Measurements from ENCODE around the gene COL7A1.

The COL7A1 gene

DNA sequence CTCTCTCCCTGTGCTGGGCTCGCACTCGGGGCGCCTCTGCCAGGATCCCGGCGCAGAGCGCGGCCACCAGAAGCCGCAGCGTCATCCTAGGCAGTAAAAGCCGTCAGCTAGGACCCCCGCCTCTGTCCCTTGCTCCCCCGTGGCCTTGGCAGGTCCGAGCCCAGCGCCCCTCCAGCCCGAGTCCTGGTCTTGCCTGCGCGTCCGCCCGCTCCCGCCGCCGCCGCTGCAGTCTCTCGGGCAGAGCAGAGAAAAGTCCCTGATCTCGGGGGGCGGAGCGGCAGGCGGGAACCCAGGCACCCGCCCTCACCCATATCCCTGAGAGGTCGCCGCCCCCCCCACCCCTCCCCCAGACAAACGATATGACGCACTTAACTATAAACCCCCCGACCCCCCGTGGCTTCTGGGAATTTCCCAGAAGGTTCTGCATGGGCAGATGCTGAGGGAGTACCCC, at the start of gene COL7A1:
Gene COL7A1, minus strand, starts transcription at position 255 of the 451 bp plus-strand sequence. Its CDS starts 170 bp downstream, at position 85.
- Histone ChIP-seq H2AFZ (ENCODE audit: low read depth, low read length) (no peak within 1 kb of the TSS), H3K9me3 (ENCODE audit: low read length) (no peaks in the 10 kb centered on the region), H3K27me3 (ENCODE audit: insufficient read depth, low read length) (no peaks in the 10 kb centered on the region), H3K36me3 (ENCODE audit: insufficient read depth, low read length) (peaks cover 29% of the 10 kb centered on the region), H3K4me3 (ENCODE audit: low read length) (no peak within 1 kb of the TSS), H3K4me1 (ENCODE audit: insufficient read depth, low read length) (no peaks in the 10 kb centered on the region)

DNA sequence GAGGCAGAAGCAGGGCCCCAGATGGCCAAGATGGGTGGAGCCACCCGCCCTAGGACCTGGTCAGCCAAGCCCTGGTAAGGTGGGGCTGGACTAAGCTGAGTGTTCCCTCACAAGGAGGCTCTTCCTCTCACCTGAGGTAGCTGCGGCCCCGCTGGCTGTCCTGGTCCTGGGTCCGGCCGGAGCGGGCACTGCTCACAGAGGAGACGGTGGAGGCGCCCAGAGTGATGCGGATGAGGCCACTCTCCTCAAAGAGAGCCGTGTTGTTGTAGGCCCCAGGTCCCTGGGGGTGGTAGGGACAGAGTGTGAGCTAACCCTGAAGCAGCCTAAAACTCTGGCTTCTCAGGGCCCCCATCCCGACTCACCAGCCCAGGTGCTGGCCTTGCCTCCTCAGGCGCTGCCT, 47.5 kb upstream of the COL7A1 start:
- peaks cover 88% of the 10 kb centered on the region for H3K36me3 ChIP-seq (ENCODE audit: insufficient read depth, low read length)
- no peaks in the 10 kb centered on the region for H3K27me3 ChIP-seq (ENCODE audit: insufficient read depth, low read length)
- no peak overlapping the region for H2AFZ ChIP-seq (ENCODE audit: low read depth, low read length)
- H3K9me3 ChIP-seq (ENCODE audit: low read length) = no peaks in the 10 kb centered on the region
- no peak overlapping the region for H3K4me3 ChIP-seq (ENCODE audit: low read length)
- no peaks in the 10 kb centered on the region for H3K4me1 ChIP-seq (ENCODE audit: insufficient read depth, low read length)

DNA sequence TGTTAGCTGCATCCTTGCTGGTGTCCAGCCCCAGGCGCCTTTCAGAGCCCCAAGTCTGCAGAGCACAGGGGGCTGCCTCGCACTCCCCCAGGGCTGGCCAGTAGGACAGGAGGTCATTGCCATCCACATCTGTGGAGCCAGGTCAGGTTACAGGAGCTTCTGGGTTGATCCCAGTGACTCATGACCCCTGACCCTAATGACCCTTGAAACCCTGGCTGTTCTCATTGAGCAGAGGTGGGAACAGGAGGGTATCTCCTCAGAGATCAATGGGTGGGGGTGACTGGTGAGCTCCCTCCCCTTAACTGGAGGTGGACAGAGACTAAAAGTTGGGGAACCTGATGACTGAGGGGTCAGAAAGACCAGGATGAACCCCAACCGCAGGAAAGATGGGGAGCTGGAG, 46.3 kb upstream of the COL7A1 start:
- no peak overlapping the region for H3K4me3 ChIP-seq (ENCODE audit: low read length)
- H3K9me3 ChIP-seq (ENCODE audit: low read length) = no peaks in the 10 kb centered on the region
- peaks cover 4% of the 10 kb centered on the region for H3K4me1 ChIP-seq (ENCODE audit: insufficient read depth, low read length)
- no peak overlapping the region for H2AFZ ChIP-seq (ENCODE audit: low read depth, low read length)
- H3K36me3 ChIP-seq (ENCODE audit: insufficient read depth, low read length) = peaks cover 83% of the 10 kb centered on the region
- H3K27me3 ChIP-seq (ENCODE audit: insufficient read depth, low read length) = no peaks in the 10 kb centered on the region

DNA sequence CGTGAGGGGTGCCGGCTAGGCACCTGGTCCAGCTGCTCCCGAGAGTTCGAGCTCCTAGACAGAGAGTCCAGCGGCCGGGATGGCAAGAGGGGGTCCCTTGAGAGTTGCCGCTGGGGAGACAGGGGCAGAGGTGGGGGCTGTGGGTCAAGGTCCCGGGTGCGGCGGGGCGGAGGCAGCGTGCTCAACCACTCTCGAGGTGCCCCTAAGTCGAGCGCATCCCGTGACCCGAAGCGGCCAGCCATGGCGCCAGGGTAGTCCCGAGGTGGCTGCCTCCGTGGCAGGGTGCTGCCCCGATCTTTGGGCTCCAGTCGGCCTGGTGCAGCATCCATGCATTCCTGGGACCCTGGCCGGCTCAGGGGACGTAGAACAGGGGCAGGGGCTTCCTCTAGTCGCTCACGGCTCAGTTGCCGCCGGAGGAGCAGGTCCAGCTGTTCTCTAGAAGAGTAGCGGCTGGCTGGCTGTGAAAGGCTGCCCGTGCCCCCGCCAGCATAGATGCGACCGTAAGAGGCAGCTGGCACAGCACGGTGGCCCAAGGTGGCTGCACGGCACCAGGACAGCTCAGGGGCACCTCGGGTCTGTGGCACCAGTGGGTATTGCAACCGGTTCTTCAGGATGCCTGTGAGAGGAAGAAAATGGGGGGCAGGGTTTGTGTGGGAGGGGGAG, 44.9 kb upstream of the COL7A1 start:
- Histone ChIP-seq H3K4me3 (ENCODE audit: low read length) (no peak overlapping the region), H3K36me3 (ENCODE audit: insufficient read depth, low read length) (peaks cover 70% of the 10 kb centered on the region), H3K27me3 (ENCODE audit: insufficient read depth, low read length) (no peaks in the 10 kb centered on the region), H3K9me3 (ENCODE audit: low read length) (no peaks in the 10 kb centered on the region), H2AFZ (ENCODE audit: low read depth, low read length) (no peak overlapping the region), H3K4me1 (ENCODE audit: insufficient read depth, low read length) (peaks cover 12% of the 10 kb centered on the region)

DNA sequence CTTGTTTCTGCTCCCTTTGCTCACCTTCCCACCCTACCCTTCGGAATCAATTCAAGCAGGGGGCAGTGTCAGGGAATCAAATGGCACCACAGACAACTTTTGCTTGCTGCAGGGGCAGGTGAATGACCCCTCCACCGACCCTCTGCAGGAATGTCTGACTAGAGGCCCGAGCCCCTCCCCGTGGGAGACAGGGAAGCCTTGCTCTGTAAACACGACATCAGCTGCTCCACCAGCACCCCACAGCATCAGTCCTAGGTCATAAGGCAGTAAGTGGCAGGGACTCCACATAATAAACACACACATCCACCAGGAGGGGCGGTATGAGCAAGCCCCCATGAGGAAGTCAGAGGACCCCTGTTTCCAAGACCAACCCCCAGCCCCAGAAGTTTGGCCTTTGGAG, 42.2 kb upstream of the COL7A1 start:
- Histone ChIP-seq H2AFZ (ENCODE audit: low read depth, low read length) (no peak overlapping the region), H3K4me3 (ENCODE audit: low read length) (no peak overlapping the region), H3K27me3 (ENCODE audit: insufficient read depth, low read length) (no peaks in the 10 kb centered on the region), H3K9me3 (ENCODE audit: low read length) (no peaks in the 10 kb centered on the region), H3K36me3 (ENCODE audit: insufficient read depth, low read length) (peaks cover 52% of the 10 kb centered on the region), H3K4me1 (ENCODE audit: insufficient read depth, low read length) (peaks cover 22% of the 10 kb centered on the region)

DNA sequence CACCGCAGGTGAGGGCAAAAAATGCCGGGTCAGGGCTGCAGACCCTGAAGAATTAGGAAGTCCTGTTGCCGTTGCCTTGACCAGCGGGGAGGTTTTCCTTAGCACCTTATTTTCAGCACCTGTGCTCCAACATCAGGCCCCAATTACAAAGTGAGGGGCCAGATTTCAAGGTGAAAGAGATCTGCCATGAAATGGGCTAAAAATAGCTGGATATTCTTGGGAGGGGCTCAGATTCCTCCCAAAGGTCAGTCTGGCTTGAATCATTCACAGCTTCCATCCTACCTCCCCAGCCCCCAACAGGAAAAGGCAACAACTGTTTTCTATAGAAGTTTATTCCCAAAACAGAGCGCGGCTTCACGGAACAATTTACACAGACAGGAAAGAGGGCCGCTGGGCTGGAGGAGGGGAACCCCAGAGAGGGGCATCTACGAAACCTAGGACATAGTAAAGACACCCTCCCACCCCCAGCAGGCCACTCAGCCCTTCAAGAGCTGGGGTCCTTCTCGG, 41.1 kb upstream of the COL7A1 start:
- Histone ChIP-seq H3K4me1 (ENCODE audit: insufficient read depth, low read length) (peaks cover 22% of the 10 kb centered on the region), H2AFZ (ENCODE audit: low read depth, low read length) (no peak overlapping the region), H3K27me3 (ENCODE audit: insufficient read depth, low read length) (no peaks in the 10 kb centered on the region), H3K4me3 (ENCODE audit: low read length) (peak overlapping the region; percentile 67), H3K36me3 (ENCODE audit: insufficient read depth, low read length) (peaks cover 46% of the 10 kb centered on the region), H3K9me3 (ENCODE audit: low read length) (no peaks in the 10 kb centered on the region)

DNA sequence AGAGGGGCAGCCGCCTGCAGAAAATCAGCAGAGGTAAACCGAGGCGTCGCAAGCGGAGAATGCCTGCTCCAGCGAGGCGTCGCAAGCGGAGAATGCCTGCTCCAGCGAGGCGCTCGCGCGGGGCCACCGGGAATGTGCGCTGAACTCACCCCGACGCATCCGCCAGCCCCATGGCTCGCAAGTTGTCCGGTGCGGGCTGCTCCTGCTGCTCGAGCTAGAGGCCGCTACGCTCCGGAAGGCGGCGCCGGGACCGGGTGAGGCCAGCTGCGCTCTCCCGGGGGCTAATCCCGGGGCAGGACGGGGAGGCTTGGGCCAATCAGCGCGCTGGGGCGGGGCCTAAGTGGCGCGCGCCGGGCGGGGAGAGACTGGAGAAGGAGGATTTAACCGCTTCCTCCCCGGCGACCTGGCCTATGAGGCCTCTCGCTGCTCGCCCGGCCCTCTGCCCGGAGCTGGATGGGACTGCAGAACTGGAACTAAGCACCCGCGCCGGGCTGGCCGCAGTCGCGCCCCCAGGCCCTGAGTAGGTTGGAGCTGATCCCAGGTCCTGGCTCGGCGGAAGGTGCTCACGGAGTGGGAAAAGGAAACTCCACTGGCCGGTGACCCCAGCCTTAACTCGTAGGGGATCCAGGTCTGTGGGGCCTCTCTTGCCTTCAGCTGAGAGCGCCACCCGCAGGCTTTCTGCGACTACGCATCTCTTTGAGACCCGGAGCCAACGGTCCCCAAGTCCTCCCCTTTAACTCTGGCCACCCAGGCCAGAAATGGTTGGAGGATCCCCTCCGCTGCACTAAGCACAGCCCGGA, 40.3 kb upstream of the COL7A1 start, which contains the start of gene SLC26A6:
Gene SLC26A6, minus strand, starts transcription at position 240 of the 800 bp plus-strand sequence. Its CDS starts 68 bp downstream, at position 172.
- Histone ChIP-seq H2AFZ (ENCODE audit: low read depth, low read length) (peak within 1 kb of the TSS; percentile 82), H3K9me3 (ENCODE audit: low read length) (no peaks in the 10 kb centered on the region), H3K4me1 (ENCODE audit: insufficient read depth, low read length) (peaks cover 22% of the 10 kb centered on the region), H3K36me3 (ENCODE audit: insufficient read depth, low read length) (peaks cover 43% of the 10 kb centered on the region), H3K4me3 (ENCODE audit: low read length) (peak within 1 kb of the TSS; percentile 67), H3K27me3 (ENCODE audit: insufficient read depth, low read length) (no peaks in the 10 kb centered on the region)

DNA sequence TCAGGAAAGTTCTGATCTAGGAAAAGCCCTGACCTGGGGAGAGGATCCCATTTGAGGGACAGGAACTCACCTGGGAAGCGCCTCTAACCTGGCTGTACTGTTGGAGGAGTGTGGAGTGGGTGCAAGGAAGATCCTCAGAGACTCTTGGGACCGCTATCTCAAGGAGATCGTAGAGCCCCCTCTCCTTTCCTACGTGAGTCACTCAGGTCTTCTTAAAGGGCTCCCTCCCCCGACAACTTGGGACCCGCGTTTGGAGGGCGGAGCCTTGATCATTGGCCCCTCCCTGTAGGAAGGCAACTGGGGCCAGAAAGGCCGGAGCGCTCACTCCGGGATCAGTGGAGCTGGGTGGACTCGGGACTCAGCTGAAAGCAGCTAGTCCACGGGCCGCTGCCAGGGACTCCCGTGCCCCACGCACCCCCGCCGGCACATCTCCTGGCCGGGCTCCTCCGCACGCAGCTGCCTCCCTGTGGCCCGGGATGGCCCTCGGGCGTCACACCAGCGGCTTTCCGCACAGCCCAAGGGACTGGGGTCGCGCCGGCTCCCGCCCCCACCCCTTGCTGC, 39.6 kb upstream of the COL7A1 start:
- Histone ChIP-seq H3K27me3 (ENCODE audit: insufficient read depth, low read length) (no peaks in the 10 kb centered on the region), H2AFZ (ENCODE audit: low read depth, low read length) (peak overlapping the region; percentile 82), H3K4me3 (ENCODE audit: low read length) (peak overlapping the region; percentile 67), H3K36me3 (ENCODE audit: insufficient read depth, low read length) (peaks cover 44% of the 10 kb centered on the region), H3K9me3 (ENCODE audit: low read length) (no peaks in the 10 kb centered on the region), H3K4me1 (ENCODE audit: insufficient read depth, low read length) (peaks cover 22% of the 10 kb centered on the region)

DNA sequence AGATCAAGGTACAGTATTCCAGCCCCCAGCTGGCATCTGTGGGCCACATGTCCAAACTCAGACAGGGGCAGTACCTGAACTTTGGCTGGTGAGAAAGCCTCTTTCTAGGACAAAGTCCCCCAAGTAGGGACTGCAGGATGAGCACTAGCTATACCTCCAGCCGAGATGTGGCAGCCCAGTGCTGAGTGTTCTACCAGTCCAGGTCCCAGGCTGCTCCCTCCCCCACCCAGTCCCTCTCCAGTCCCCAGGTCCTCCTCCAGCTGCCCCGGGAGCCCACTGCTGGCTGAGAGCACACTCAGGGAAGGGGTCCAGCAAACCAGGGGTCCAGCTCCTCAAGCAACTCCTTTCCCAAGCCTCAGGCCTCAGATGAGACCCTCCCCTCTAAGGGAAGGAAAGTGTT, 38.6 kb upstream of the COL7A1 start:
- Histone ChIP-seq H3K9me3 (ENCODE audit: low read length) (no peaks in the 10 kb centered on the region), H3K4me3 (ENCODE audit: low read length) (no peak overlapping the region), H3K4me1 (ENCODE audit: insufficient read depth, low read length) (peaks cover 22% of the 10 kb centered on the region), H3K36me3 (ENCODE audit: insufficient read depth, low read length) (peaks cover 39% of the 10 kb centered on the region), H3K27me3 (ENCODE audit: insufficient read depth, low read length) (no peaks in the 10 kb centered on the region), H2AFZ (ENCODE audit: low read depth, low read length) (no peak overlapping the region)

DNA sequence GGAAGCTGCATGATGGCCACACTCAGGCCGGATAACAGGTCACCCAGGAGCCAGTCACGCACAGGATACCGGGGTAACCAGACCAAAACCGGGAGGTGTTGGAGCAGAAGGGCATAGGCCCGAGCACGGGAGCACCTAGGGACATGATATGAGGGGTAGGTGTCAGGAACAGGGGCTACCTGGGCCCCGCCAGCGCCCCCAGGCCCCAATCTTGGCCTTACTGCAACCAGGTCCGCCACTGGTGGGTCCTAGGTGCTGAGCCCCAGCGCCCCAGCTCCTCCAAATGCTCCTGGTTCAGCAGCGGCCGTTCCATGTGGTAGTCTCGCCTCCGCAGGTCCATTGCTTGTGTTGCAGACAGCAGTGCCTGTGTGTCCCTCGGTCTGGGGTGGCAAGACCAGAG, 38.1 kb upstream of the COL7A1 start:
- Histone ChIP-seq H3K4me3 (ENCODE audit: low read length) (no peak overlapping the region), H3K27me3 (ENCODE audit: insufficient read depth, low read length) (no peaks in the 10 kb centered on the region), H3K4me1 (ENCODE audit: insufficient read depth, low read length) (peaks cover 22% of the 10 kb centered on the region), H3K9me3 (ENCODE audit: low read length) (no peaks in the 10 kb centered on the region), H3K36me3 (ENCODE audit: insufficient read depth, low read length) (peaks cover 35% of the 10 kb centered on the region), H2AFZ (ENCODE audit: low read depth, low read length) (no peak overlapping the region)

DNA sequence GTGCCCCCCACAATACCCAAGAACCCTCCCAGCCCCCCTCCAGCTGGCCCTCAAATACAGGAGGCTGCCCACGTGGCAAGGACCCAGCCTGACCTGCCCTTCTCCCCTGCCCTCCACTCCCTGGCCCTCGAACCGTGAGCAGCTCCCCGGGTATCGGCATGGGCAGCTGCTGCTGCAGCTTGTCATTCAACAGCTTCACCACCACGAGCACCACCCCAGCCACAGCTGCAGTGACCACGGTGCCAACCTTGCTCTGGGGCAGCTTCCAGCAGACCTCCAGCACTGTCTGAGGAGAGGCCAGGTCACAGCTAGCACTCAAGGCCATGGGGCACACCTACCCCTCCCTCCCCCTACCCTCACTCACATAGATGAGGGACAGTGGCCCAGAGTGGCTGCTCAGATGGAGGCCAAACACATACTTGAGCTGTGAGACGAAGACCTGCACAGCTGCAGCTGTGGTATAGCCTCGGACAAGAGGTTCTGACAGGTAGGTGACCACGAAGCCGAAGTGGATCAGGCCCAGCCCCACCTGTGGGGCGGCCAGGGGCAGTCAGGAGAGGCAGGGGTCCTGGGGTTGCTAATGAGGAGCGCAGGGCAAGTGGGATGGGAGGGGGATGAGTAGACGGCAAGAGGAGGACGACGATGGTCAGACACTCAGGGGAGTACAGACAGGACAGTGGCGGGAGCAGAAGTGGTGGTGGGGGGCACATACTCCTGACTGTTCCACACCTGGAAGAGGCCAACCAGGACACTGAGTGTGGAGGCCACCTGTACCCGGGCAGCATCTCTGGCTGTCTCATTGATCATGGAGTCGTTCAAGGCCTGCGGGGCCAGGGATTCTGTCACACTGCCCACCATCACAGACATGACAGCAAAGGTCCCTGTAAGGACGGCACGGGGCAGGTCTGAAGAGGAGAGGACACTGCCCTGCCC, 36.7 kb upstream of the COL7A1 start:
- Histone ChIP-seq H3K4me3 (ENCODE audit: low read length) (no peak overlapping the region), H3K36me3 (ENCODE audit: insufficient read depth, low read length) (peaks cover 38% of the 10 kb centered on the region), H3K4me1 (ENCODE audit: insufficient read depth, low read length) (peaks cover 22% of the 10 kb centered on the region), H3K27me3 (ENCODE audit: insufficient read depth, low read length) (no peaks in the 10 kb centered on the region), H2AFZ (ENCODE audit: low read depth, low read length) (no peak overlapping the region), H3K9me3 (ENCODE audit: low read length) (no peaks in the 10 kb centered on the region)

DNA sequence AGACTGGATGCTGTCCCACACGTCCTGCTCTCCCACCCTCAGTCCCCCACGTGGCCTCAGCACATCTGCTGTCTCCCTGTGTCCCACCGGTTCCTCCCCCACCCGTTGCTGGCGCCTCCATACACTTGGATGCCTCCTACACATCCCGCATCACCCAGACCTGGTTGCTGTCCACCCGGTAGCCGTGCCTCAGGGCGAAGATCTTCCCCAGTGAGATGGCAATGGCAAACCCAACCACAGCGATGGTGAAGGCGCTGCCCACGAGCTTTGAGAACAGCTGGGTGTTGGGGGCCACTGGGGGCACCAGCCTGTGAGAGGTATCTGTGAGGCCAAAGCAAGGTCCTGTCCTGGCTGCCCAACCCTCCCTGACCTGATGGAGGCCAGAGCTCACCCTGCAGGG, 35.7 kb upstream of the COL7A1 start:
- no peaks in the 10 kb centered on the region for H3K27me3 ChIP-seq (ENCODE audit: insufficient read depth, low read length)
- peaks cover 38% of the 10 kb centered on the region for H3K36me3 ChIP-seq (ENCODE audit: insufficient read depth, low read length)
- no peak overlapping the region for H2AFZ ChIP-seq (ENCODE audit: low read depth, low read length)
- no peaks in the 10 kb centered on the region for H3K9me3 ChIP-seq (ENCODE audit: low read length)
- H3K4me3 ChIP-seq (ENCODE audit: low read length) = no peak overlapping the region
- peaks cover 13% of the 10 kb centered on the region for H3K4me1 ChIP-seq (ENCODE audit: insufficient read depth, low read length)

All from neuron (in vitro differentiated cells).